Measurements from ENCODE around the gene ERC1.

ERC1 gene

DNA sequence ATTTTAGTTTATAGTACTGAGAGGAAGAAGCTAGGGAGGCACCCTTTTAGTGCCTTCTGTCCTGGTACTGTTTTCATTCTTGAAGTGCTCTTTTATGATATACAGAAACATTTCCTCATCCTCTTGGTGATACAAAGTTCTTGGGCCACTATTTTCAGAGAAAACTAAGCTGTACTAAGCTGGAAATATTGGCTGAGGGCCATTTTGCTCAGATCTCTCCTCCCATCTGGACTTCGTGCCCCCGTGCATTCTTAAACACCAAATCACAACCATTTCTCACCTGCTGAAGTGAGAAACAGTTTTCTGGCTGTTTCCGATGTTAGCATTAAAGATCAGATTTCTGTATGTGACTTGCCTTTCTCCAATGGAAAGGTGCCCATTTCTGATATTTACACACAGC, 444.4 kb downstream of the ERC1 start:
- no peak for DNase-seq
- Mint-ChIP-seq H3K27ac (no peak overlapping the region), H3K27me3 (no peaks in the 10 kb centered on the region), H3K4me1 (ENCODE audit: low read depth) (no peaks in the 10 kb centered on the region), H3K36me3 (ENCODE audit: low read depth) (no peaks in the 10 kb centered on the region), H3K9me3 (no peaks in the 10 kb centered on the region), H3K4me3 (no peak overlapping the region)

GRCh38 chr12:1436015-1436414, 445.0 kb downstream of the ERC1 start:
- H3K4me1 Mint-ChIP-seq (ENCODE audit: low read depth): no peaks in the 10 kb centered on the region
- H3K9me3 Mint-ChIP-seq: no peaks in the 10 kb centered on the region
- no peaks in the 10 kb centered on the region for H3K27me3 Mint-ChIP-seq
- no peaks in the 10 kb centered on the region for H3K36me3 Mint-ChIP-seq (ENCODE audit: low read depth)
- no peak overlapping the region for H3K4me3 Mint-ChIP-seq
- no peak for DNase-seq
- no peak overlapping the region for H3K27ac Mint-ChIP-seq

DNA sequence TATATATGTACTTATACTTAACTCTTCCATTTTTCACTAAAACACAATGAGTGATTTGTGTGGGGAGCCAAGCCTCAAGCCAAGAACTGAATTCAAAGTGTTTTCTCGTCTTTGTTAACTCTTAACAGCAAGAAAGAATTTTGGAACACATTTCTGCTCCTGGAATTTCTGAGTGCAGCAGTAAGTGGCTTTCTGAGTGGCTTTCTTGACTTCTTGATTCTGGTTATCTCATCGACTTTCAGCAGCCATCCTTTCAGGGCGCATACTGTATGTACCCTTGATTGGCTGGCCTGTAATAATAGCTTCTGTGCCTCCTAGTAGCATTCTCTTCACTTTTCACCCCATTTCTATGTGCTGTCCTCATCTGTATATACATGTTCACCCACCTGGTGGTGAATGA, 446.0 kb downstream of the ERC1 start:
- Mint-ChIP-seq H3K4me1 (ENCODE audit: low read depth) (no peaks in the 10 kb centered on the region), H3K27me3 (no peaks in the 10 kb centered on the region), H3K9me3 (no peaks in the 10 kb centered on the region), H3K36me3 (ENCODE audit: low read depth) (no peaks in the 10 kb centered on the region), H3K27ac (no peak overlapping the region), H3K4me3 (no peak overlapping the region)
- DNase-seq: no peak

- Mint-ChIP-seq H3K27me3 (no peaks in the 10 kb centered on the region), H3K4me3 (no peak overlapping the region), H3K9me3 (no peaks in the 10 kb centered on the region), H3K4me1 (ENCODE audit: low read depth) (no peaks in the 10 kb centered on the region), H3K36me3 (ENCODE audit: low read depth) (peaks cover 7% of the 10 kb centered on the region), H3K27ac (no peak overlapping the region)
- no peak for DNase-seq
Observed at GRCh38 chr12:1439201-1439600, 448.2 kb downstream of the ERC1 start.

DNA sequence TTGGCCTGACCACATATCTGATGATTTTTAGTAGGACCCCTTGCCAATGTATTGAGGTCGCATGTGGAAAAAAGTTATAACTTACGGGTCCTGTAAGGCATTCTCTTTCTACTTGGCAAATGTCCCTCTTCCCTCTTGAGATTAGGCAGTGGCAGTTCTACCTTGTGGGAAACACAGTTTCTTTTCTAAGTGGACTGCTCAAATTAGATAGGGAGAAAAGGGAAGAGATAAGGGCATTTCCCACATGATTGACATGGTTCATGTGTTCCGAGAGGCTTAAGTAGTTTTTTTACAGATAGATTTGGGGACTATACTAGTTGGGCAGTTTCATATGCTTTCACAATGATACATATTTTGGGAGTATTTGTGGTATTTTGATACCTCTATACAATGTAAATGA, 448.7 kb downstream of the ERC1 start:
- no peak overlapping the region for H3K27ac Mint-ChIP-seq

GRCh38 chr12:1443421-1444141, 452.6 kb downstream of the ERC1 start:
- Mint-ChIP-seq H3K4me3 (no peak overlapping the region), H3K36me3 (ENCODE audit: low read depth) (peaks cover 38% of the 10 kb centered on the region), H3K27ac (no peak overlapping the region), H3K27me3 (no peaks in the 10 kb centered on the region), H3K4me1 (ENCODE audit: low read depth) (no peaks in the 10 kb centered on the region), H3K9me3 (no peaks in the 10 kb centered on the region)
- DNase-seq: no peak

More for the DNA sequence above, 448.7 kb downstream of the ERC1 start:
- Mint-ChIP-seq H3K36me3 (ENCODE audit: low read depth) (peaks cover 11% of the 10 kb centered on the region), H3K4me3 (no peak overlapping the region), H3K27me3 (no peaks in the 10 kb centered on the region), H3K9me3 (no peaks in the 10 kb centered on the region), H3K4me1 (ENCODE audit: low read depth) (no peaks in the 10 kb centered on the region)
- DNase-seq: no peak

DNA sequence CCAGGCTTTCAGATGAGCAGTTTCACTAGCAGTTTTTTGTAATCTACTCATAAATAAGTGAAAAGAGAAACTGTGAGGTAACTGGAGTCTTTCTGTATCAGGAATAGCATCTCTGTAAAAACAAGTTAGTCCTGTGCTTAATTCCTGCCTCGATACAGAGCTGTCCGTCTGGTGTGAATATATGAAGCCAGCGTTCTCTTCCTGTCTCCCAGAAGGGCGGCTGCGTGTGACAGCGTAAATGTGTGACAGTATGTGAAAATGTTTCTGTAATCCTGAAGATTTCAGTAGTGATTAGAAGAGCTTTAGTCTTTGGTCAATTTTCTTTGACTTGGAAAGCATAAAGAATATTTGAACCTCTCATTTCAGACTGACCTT, 453.1 kb downstream of the ERC1 start:
- Mint-ChIP-seq H3K36me3 (ENCODE audit: low read depth) (peaks cover 43% of the 10 kb centered on the region), H3K27me3 (no peaks in the 10 kb centered on the region), H3K4me3 (no peak overlapping the region), H3K27ac (no peak overlapping the region), H3K9me3 (no peaks in the 10 kb centered on the region), H3K4me1 (ENCODE audit: low read depth) (no peaks in the 10 kb centered on the region)
- DNase-seq: no peak

DNA sequence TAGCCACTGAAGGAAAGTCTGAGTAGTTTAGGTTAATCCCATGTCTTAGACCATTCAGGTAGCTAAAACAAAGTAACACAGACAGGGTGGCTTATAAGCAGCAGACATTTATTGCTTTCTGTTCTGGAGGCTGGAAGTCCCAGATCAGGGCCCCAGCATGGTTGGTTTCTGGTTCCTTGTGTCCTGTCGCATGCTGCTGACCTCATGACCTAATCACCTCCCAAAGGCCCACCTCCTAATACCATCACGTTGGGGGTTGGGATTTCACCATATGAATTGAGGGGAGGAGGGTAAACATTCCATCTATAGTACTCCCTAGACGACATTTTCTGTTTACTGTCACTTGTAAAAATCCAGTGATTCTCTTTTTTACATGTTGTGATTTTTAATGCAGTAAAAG, 454.8 kb downstream of the ERC1 start:
- no peak for DNase-seq
- no peaks in the 10 kb centered on the region for H3K9me3 Mint-ChIP-seq
- no peaks in the 10 kb centered on the region for H3K4me1 Mint-ChIP-seq (ENCODE audit: low read depth)
- no peaks in the 10 kb centered on the region for H3K27me3 Mint-ChIP-seq
- H3K27ac Mint-ChIP-seq: no peak overlapping the region
- H3K4me3 Mint-ChIP-seq: no peak overlapping the region
- H3K36me3 Mint-ChIP-seq (ENCODE audit: low read depth): peaks cover 54% of the 10 kb centered on the region

DNA sequence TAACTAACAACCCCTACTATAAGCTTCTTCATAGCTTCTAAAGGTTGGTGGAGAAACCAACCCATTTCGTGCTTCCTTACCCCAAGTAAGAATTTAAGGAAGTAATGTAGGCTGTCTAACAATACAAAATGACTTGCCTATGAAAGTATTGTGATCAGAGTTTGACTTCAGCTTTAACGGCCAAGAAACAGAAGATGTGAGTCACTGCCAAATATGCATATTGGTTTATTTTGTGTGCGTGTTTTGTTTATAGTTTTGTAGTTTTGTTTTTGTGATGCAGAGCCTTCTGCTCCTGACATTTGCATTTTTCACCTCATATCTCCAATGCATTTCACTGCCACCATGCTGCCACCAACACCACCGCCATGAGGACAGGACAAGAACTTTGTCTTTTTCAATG, 457.3 kb downstream of the ERC1 start:
- Mint-ChIP-seq H3K9me3 (no peaks in the 10 kb centered on the region), H3K27ac (no peak overlapping the region), H3K27me3 (no peaks in the 10 kb centered on the region), H3K4me3 (no peak overlapping the region), H3K36me3 (ENCODE audit: low read depth) (peaks cover 60% of the 10 kb centered on the region), H3K4me1 (ENCODE audit: low read depth) (no peaks in the 10 kb centered on the region)
- no peak for DNase-seq

GRCh38 chr12:1453810-1454209, 462.8 kb downstream of the ERC1 start:
- peaks cover 20% of the 10 kb centered on the region for H3K36me3 Mint-ChIP-seq (ENCODE audit: low read depth)
- no peaks in the 10 kb centered on the region for H3K9me3 Mint-ChIP-seq
- no peak for DNase-seq
- H3K4me1 Mint-ChIP-seq (ENCODE audit: low read depth): no peaks in the 10 kb centered on the region
- H3K27ac Mint-ChIP-seq: no peak overlapping the region
- no peak overlapping the region for H3K4me3 Mint-ChIP-seq
- no peaks in the 10 kb centered on the region for H3K27me3 Mint-ChIP-seq

GRCh38 chr12:1456885-1457284, 465.9 kb downstream of the ERC1 start:
- Mint-ChIP-seq H3K4me1 (ENCODE audit: low read depth) (no peaks in the 10 kb centered on the region), H3K27ac (no peak overlapping the region), H3K27me3 (no peaks in the 10 kb centered on the region)

DNA sequence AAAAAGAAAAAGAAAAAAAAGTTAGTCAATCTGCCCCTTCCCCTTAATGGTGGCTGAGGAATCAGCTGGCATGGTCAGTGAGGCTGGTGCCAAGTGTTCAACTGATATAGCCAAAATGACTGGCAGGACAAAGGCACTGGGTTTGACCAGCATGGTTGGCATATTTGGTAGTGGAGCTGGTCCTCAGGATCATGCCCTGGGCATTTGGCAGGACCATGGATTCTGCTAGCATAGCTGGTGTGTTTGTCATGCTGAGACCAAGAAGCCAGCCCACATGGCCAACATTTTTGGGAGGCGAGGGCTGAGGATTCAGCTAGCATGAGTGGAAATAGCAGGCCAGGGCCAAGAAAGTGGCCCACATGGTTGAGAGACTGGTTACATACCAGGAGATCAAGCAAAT, 466.9 kb downstream of the ERC1 start:
- Mint-ChIP-seq H3K27ac (no peak overlapping the region), H3K36me3 (ENCODE audit: low read depth) (no peaks in the 10 kb centered on the region), H3K9me3 (no peaks in the 10 kb centered on the region)

More at GRCh38 chr12:1456885-1457284, 465.9 kb downstream of the ERC1 start:
- peaks cover 3% of the 10 kb centered on the region for H3K36me3 Mint-ChIP-seq (ENCODE audit: low read depth)
- H3K4me3 Mint-ChIP-seq: no peak overlapping the region
- no peaks in the 10 kb centered on the region for H3K9me3 Mint-ChIP-seq
- DNase-seq: no peak

DNA sequence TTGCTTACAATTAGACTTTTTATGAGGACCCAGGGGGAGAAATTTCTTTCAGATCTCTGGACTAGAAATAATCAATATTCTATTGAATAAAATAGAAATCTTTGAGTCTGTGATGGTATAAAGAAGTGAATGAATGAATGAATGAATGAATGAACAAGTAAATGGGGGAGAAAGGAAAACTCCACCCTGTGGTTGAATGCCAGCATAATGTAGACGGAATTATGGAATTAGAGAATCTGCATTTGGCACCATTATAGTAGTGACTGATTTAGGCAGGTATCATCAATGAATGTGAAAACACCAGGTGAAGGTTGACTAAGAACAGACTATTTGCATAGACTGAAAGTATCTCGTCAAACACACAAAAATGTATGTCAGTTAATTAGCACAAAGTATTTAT, 468.3 kb downstream of the ERC1 start:
- Mint-ChIP-seq H3K9me3 (no peaks in the 10 kb centered on the region), H3K27ac (no peak overlapping the region), H3K36me3 (ENCODE audit: low read depth) (no peaks in the 10 kb centered on the region), H3K4me3 (no peak overlapping the region), H3K4me1 (ENCODE audit: low read depth) (no peaks in the 10 kb centered on the region), H3K27me3 (no peaks in the 10 kb centered on the region)
- DNase-seq: no peak

More for the DNA sequence above, 466.9 kb downstream of the ERC1 start:
- no peak overlapping the region for H3K4me3 Mint-ChIP-seq
- no peaks in the 10 kb centered on the region for H3K27me3 Mint-ChIP-seq
- no peaks in the 10 kb centered on the region for H3K4me1 Mint-ChIP-seq (ENCODE audit: low read depth)
- no peak for DNase-seq

DNA sequence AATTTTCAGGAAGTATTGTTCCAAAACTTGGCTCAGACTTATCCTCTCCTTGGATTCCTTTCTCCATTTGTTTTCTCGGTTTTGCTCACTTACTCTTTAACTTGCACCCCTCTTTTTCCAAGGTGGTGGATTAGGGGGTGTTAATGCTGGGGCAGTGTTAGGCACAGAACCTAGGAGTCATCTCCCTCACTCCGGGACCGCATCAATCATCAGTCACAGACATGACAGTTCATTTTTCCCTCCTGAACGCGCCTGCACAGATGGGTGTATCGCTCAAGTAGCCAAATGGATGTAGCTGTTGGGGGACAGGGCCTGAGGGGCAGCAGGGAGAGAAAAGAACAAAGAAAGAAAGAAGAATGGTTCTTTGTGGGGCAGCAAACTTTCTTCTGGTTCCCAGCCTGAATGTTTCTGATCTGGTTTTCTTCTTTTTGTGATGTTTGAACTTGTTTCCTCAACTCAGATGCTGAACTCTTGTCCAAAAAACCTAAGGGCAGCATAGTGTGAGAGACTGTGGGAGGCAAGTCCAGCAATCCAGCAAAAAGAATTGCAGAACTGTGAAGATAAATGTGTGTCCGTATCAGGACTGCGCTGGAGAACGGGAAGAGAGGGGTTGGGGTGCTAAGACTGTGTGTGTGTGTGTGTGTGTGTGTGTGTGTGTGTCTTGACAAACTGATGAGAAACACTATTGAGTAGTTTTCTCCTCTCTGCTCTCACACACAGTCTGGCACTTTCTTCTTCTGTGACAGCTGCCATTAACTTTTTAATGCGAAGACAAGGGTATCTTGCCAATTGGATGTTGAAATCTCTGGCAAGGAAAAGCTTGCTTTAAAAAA, 472.3 kb downstream of the ERC1 start:
- Mint-ChIP-seq H3K27ac (no peak overlapping the region), H3K4me1 (ENCODE audit: low read depth) (no peaks in the 10 kb centered on the region), H3K4me3 (no peak overlapping the region), H3K36me3 (ENCODE audit: low read depth) (peaks cover 4% of the 10 kb centered on the region), H3K27me3 (no peaks in the 10 kb centered on the region), H3K9me3 (no peaks in the 10 kb centered on the region)
- no peak for DNase-seq

DNA sequence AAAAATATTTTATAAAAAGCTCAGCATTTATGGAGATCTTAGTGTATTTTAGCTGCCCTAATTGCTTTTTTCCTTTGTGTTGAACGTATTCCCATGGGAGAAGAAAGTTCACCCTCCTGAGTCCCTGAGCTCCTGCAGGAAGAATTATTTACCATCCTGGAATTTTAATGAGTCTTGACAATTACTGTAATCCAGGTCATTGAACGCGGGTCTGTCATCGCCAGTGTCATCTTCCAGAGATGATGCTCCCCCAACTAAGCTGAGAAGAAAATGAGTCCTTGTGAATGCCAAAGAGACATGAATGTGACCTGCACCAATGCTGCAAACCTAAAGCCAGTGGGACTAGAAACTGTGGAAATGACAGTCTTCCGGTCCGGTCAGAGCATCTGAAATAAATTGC, 473.9 kb downstream of the ERC1 start:
- Mint-ChIP-seq H3K4me1 (ENCODE audit: low read depth) (no peaks in the 10 kb centered on the region), H3K4me3 (no peak overlapping the region), H3K27ac (no peak overlapping the region), H3K27me3 (no peaks in the 10 kb centered on the region), H3K9me3 (no peaks in the 10 kb centered on the region), H3K36me3 (ENCODE audit: low read depth) (peaks cover 4% of the 10 kb centered on the region)
- no peak for DNase-seq
